ENCODE data around the gene KLC1.

KLC1 gene

GRCh38 chr14:103713304-103714062, 84.5 kb downstream of the KLC1 start:
- H3K9me3 ChIP-seq (ENCODE audit: control insufficient read depth, low read length) = no peaks in the 10 kb centered on the region
- no peaks in the 10 kb centered on the region for H3K27me3 ChIP-seq (ENCODE audit: control insufficient read depth, insufficient read depth, low read length)
- H3K4me3 ChIP-seq (ENCODE audit: low read depth, low read length) = no peak overlapping the region
- H2AFZ ChIP-seq = no peak overlapping the region
- H3K4me2 ChIP-seq (ENCODE audit: low read length) = no peak overlapping the region
- TF ChIP-seq CTCF (IDR thresholded peaks at IDR 0.05) = no peak
- peaks cover 9% of the 10 kb centered on the region for H3K79me2 ChIP-seq
- no peaks in the 10 kb centered on the region for H3K36me3 ChIP-seq (ENCODE audit: control insufficient read depth, insufficient read depth, low read length)
- no peak overlapping the region for H3K9ac ChIP-seq
- no peaks in the 10 kb centered on the region for H3K4me1 ChIP-seq
- no peak overlapping the region for H3K27ac ChIP-seq

GRCh38 chr14:103714063-103714724, 85.2 kb downstream of the KLC1 start:
- Histone ChIP-seq H3K4me3 (ENCODE audit: low read depth, low read length) (no peak overlapping the region), H3K9ac (no peak overlapping the region), H3K27ac (no peak overlapping the region), H3K36me3 (ENCODE audit: control insufficient read depth, insufficient read depth, low read length) (no peaks in the 10 kb centered on the region), H3K79me2 (peaks cover 9% of the 10 kb centered on the region), H3K27me3 (ENCODE audit: control insufficient read depth, insufficient read depth, low read length) (no peaks in the 10 kb centered on the region), H3K9me3 (ENCODE audit: control insufficient read depth, low read length) (no peaks in the 10 kb centered on the region), H2AFZ (no peak overlapping the region), H3K4me2 (ENCODE audit: low read length) (no peak overlapping the region), H3K4me1 (no peaks in the 10 kb centered on the region)
- no peak for TF ChIP-seq CTCF (IDR thresholded peaks at IDR 0.05)

GRCh38 chr14:103715052-103716000, 86.3 kb downstream of the KLC1 start, which contains the start of the genes XRCC3 and ZFYVE21:
TSS of gene XRCC3 (minus strand) at chr14:103715451. CDS start at chr14:103711087, 4,364 bp downstream.
TSS of gene ZFYVE21 (plus strand) at chr14:103715810. CDS start at chr14:103715842, 32 bp downstream.
- H3K79me2 ChIP-seq = peaks cover 12% of the 10 kb centered on the region
- TF ChIP-seq CTCF (IDR thresholded peaks at IDR 0.05) = no peak
- H3K36me3 ChIP-seq (ENCODE audit: control insufficient read depth, insufficient read depth, low read length) = no peaks in the 10 kb centered on the region
- H3K27ac ChIP-seq = no peak within 1 kb of the TSS
- H3K4me3 ChIP-seq (ENCODE audit: low read depth, low read length) = peak within 1 kb of the TSS; percentile 43
- H3K27me3 ChIP-seq (ENCODE audit: control insufficient read depth, insufficient read depth, low read length) = no peaks in the 10 kb centered on the region
- H3K4me2 ChIP-seq (ENCODE audit: low read length) = peak within 1 kb of the TSS; percentile 82
- H3K4me1 ChIP-seq = no peaks in the 10 kb centered on the region
- H2AFZ ChIP-seq = peak within 1 kb of the TSS; percentile 74
- no peak within 1 kb of the TSS for H3K9ac ChIP-seq
- no peaks in the 10 kb centered on the region for H3K9me3 ChIP-seq (ENCODE audit: control insufficient read depth, low read length)

GRCh38 chr14:103716091-103716801, 87.2 kb downstream of the KLC1 start:
- Histone ChIP-seq H3K4me3 (ENCODE audit: low read depth, low read length) (peak overlapping the region; percentile 43), H3K79me2 (peaks cover 12% of the 10 kb centered on the region), H3K27ac (no peak overlapping the region), H2AFZ (peak overlapping the region; percentile 57), H3K36me3 (ENCODE audit: control insufficient read depth, insufficient read depth, low read length) (no peaks in the 10 kb centered on the region), H3K9ac (no peak overlapping the region), H3K4me2 (ENCODE audit: low read length) (peak overlapping the region; percentile 82), H3K9me3 (ENCODE audit: control insufficient read depth, low read length) (no peaks in the 10 kb centered on the region), H3K27me3 (ENCODE audit: control insufficient read depth, insufficient read depth, low read length) (no peaks in the 10 kb centered on the region), H3K4me1 (no peaks in the 10 kb centered on the region)
- no peak for TF ChIP-seq CTCF (IDR thresholded peaks at IDR 0.05)
